H9 (cell line): ENCODE data around the gene POLR2A. TPM values are rescaled to one million over a fixed set of nuclear protein-coding genes. Genes with fewer than 3 reads are reported as not detected.

ENCODE experiments used
- DNase-seq: peaks from one replicate; pipeline ENCODE4 v3.0.0-alpha.2; 2017
- H2AFZ ChIP-seq: one replicate; pipeline ENCODE4 v1.6.1; 2013; ENCODE audit warnings: mild to moderate bottlenecking, low read length, control low read depth, moderate library complexity
- H2AK5ac ChIP-seq: 2 replicates; pipeline ENCODE4 v1.6.1; 2013; ENCODE audit warnings: low read length, control low read depth, mixed read lengths; ENCODE audit not compliant: insufficient read length
- H2BK120ac ChIP-seq: one replicate; pipeline ENCODE4 v1.6.1; 2013; ENCODE audit warnings: low read depth, mild to moderate bottlenecking, low read length, control low read depth, inconsistent platforms; ENCODE audit not compliant: poor library complexity, severe bottlenecking
- H2BK12ac ChIP-seq: 2 replicates; pipeline ENCODE4 v1.6.1; 2013; ENCODE audit warnings: low read length, control low read depth, mixed read lengths, low read depth; ENCODE audit not compliant: insufficient read length
- H2BK15ac ChIP-seq: 2 replicates; pipeline ENCODE4 v1.6.1; 2013; ENCODE audit warnings: low read depth, low read length, control low read depth
- H2BK20ac ChIP-seq: one replicate; pipeline ENCODE4 v1.6.1; 2013; ENCODE audit warnings: low read depth, mild to moderate bottlenecking, low read length, control low read depth, inconsistent platforms; ENCODE audit not compliant: poor library complexity, severe bottlenecking
- H2BK5ac ChIP-seq: 2 replicates; pipeline ENCODE4 v1.6.1; 2013; ENCODE audit warnings: low read length, control low read depth, mixed read lengths; ENCODE audit not compliant: insufficient read length
- H3K14ac ChIP-seq: 2 replicates; pipeline ENCODE4 v1.6.1; 2013; ENCODE audit warnings: low read length, control low read depth; ENCODE audit not compliant: insufficient read depth
- H3K18ac ChIP-seq: 2 replicates; pipeline ENCODE4 v1.6.1; 2013; ENCODE audit warnings: low read depth, mild to moderate bottlenecking, mixed read lengths, low read length, control low read depth; ENCODE audit not compliant: insufficient read length
- H3K23ac ChIP-seq: 2 replicates; pipeline ENCODE4 v1.6.1; 2013; ENCODE audit warnings: low read length, control low read depth, mixed read lengths, low read depth; ENCODE audit not compliant: insufficient read length
- H3K23me2 ChIP-seq: 2 replicates; pipeline ENCODE4 v1.6.1; 2013; ENCODE audit warnings: low read depth, mild to moderate bottlenecking, mixed read lengths, low read length, control low read depth; ENCODE audit not compliant: insufficient read length, poor library complexity, severe bottlenecking
- H3K27ac ChIP-seq: 2 replicates; pipeline ENCODE4 v1.5.1; 2013; ENCODE audit warnings: low read length, control low read depth, mixed read lengths, low read depth; ENCODE audit not compliant: insufficient read length
- H3K27me3 ChIP-seq: 2 replicates; pipeline ENCODE4 v1.6.1; 2013; ENCODE audit warnings: low read length, control low read depth, inconsistent platforms; ENCODE audit not compliant: insufficient read depth
- H3K4ac ChIP-seq: 2 replicates; pipeline ENCODE4 v1.6.1; 2013; ENCODE audit warnings: low read depth, mild to moderate bottlenecking, control low read depth, inconsistent platforms, low read length, moderate library complexity
- H3K4me1 ChIP-seq: 2 replicates; pipeline ENCODE4 v1.6.1; 2013; ENCODE audit warnings: low read length, control low read depth, inconsistent platforms; ENCODE audit not compliant: insufficient read depth
- H3K4me2 ChIP-seq: 2 replicates; pipeline ENCODE4 v1.6.1; 2013; ENCODE audit warnings: low read length, control low read depth, mixed read lengths; ENCODE audit not compliant: insufficient read length, insufficient read depth
- H3K56ac ChIP-seq: 2 replicates; pipeline ENCODE4 v1.6.1; 2013; ENCODE audit warnings: low read depth, mild to moderate bottlenecking, mixed read lengths, low read length, control low read depth; ENCODE audit not compliant: insufficient read length
- H3K79me1 ChIP-seq: 2 replicates; pipeline ENCODE4 v1.6.1; 2013; ENCODE audit warnings: low read depth, mild to moderate bottlenecking, moderate library complexity, low read length, control low read depth, inconsistent platforms; ENCODE audit not compliant: insufficient read depth, poor library complexity, severe bottlenecking
- H3K79me2 ChIP-seq: 2 replicates; pipeline ENCODE4 v1.6.1; 2013; ENCODE audit warnings: low read length, control low read depth, inconsistent platforms; ENCODE audit not compliant: insufficient read depth
- H3K9ac ChIP-seq: 2 replicates; pipeline ENCODE4 v1.6.1; 2013; ENCODE audit warnings: low read length, control low read depth, mixed read lengths; ENCODE audit not compliant: insufficient read length; ENCODE audit errors: extremely low read depth
- H3K9me3 ChIP-seq: one replicate; pipeline ENCODE4 v1.6.1; 2013; ENCODE audit warnings: low read depth, low read length, inconsistent platforms; ENCODE audit not compliant: control insufficient read depth
- H3T11ph ChIP-seq: one replicate; pipeline ENCODE4 v1.6.1; 2013; ENCODE audit warnings: mild to moderate bottlenecking, low read length, control low read depth, inconsistent platforms
- H4K20me1 ChIP-seq: one replicate; pipeline ENCODE4 v1.6.1; 2013; ENCODE audit not compliant: control insufficient read depth, insufficient read length, insufficient read depth
- H4K5ac ChIP-seq: 2 replicates; pipeline ENCODE4 v1.6.1; 2013; ENCODE audit warnings: low read depth, mild to moderate bottlenecking, mixed read lengths, low read length, control low read depth; ENCODE audit not compliant: insufficient read length
- H4K8ac ChIP-seq: replicated peaks from 2 replicates; pipeline ENCODE4 v1.6.1; 2013; ENCODE audit warnings: low read length, control low read depth, mixed read lengths, low read depth; ENCODE audit not compliant: insufficient read length
- H4K91ac ChIP-seq: 2 replicates; pipeline ENCODE4 v1.6.1; 2013; ENCODE audit warnings: low read depth, mild to moderate bottlenecking, moderate library complexity, mixed read lengths, low read length, control low read depth; ENCODE audit not compliant: insufficient read length
- H3K27ac Mint-ChIP-seq, 3 experiments: 2 replicates in 2 of 3; 3 replicates in 1 of 3; pipeline ENCODE4 v1.8.0; 2020 to 2021; ENCODE audit warnings: mixed read lengths in 3 of 3, mild to moderate bottlenecking in 1 of 3, moderate library complexity in 1 of 3
- H3K27me3 Mint-ChIP-seq: 2 replicates; pipeline ENCODE4 v1.8.0; 2021; ENCODE audit warnings: low read depth, mild to moderate bottlenecking, moderate library complexity, mixed read lengths
- H3K36me3 Mint-ChIP-seq, 3 experiments: 2 replicates in 2 of 3; 3 replicates in 1 of 3; pipeline ENCODE4 v1.8.0; 2020 to 2021; ENCODE audit warnings: low read depth in 3 of 3, mixed read lengths in 3 of 3; ENCODE audit not compliant: insufficient read depth in 1 of 3
- H3K4me1 Mint-ChIP-seq, 2 experiments: 2 replicates each; pipeline ENCODE4 v1.8.0; 2020; ENCODE audit warnings: mixed read lengths in 2 of 2
- H3K4me3 Mint-ChIP-seq, 2 experiments: 2 replicates in 1 of 2; 3 replicates in 1 of 2; pipeline ENCODE4 v1.8.0; 2020 to 2021; ENCODE audit warnings: mild to moderate bottlenecking in 2 of 2, mixed read lengths in 2 of 2, moderate library complexity in 1 of 2
- H3K9me3 Mint-ChIP-seq, 2 experiments: 2 replicates in 1 of 2; 3 replicates in 1 of 2; pipeline ENCODE4 v1.8.0; 2020; ENCODE audit warnings: mild to moderate bottlenecking in 2 of 2, mixed read lengths in 2 of 2, moderate library complexity in 1 of 2
- CTCF ChIP-seq: fragments of 200-600 bp; sonication (generic); conservative IDR thresholded peaks from 3 replicates; pipeline ENCODE4 v1.8.0; 2021; ENCODE audit warnings: antibody characterized with exemption, mild to moderate bottlenecking
- WGBS: extraction: QIAGEN DNeasy Blood & Tissue Kit; methylation state at CpG from one replicate; pipeline ENCODE4 v1.1.7; 2013; ENCODE audit warnings: missing lambda C conversion rate, low lambda C conversion rate, mixed read lengths; ENCODE audit not compliant: insufficient read length; ENCODE audit errors: extremely low coverage; 5-methylcytosine and 5-hydroxymethylcytosine counted together
- total RNA-seq: library from RNA; stranded (reverse); gene quantifications from 2 replicates; pipeline ENCODE4 v1.2.1, GENCODE V29; 2021

The POLR2A gene
- total RNA-seq, 1 experiment from 2014 or later: 153 TPM

- peaks cover 6% of the 10 kb centered on the region for H3K27me3 ChIP-seq
- H2AFZ ChIP-seq: no peak overlapping the region
- H3K4me3 Mint-ChIP-seq: peak overlapping the region in 1 of 2 experiments; percentile 94; a peak in 4 of 5 replicates
- peaks cover 22% of the 10 kb centered on the region for H3K23me2 ChIP-seq
- H2BK20ac ChIP-seq: no peak overlapping the region
- DNase-seq: no peak
- no peak overlapping the region for H2BK120ac ChIP-seq
- H3K27ac Mint-ChIP-seq: no peak overlapping the region
- no peak overlapping the region for H4K91ac ChIP-seq
- no peak overlapping the region for H4K8ac ChIP-seq
- no peaks in the 10 kb centered on the region for H4K20me1 ChIP-seq
- H3K23ac ChIP-seq: no peak overlapping the region
- TF ChIP-seq CTCF: no peak
- H2BK5ac ChIP-seq: no peak overlapping the region
- no peak overlapping the region for H3K9ac ChIP-seq
- peak overlapping the region; percentile 22 for H3K4me2 ChIP-seq
- no CpG with 5 or more reads among the region's 7 CpGs for WGBS
- H3K79me2 ChIP-seq: no peaks in the 10 kb centered on the region
- H3K4ac ChIP-seq: no peak overlapping the region
- no peaks in the 10 kb centered on the region for H3K9me3 ChIP-seq
- no peak overlapping the region for H3K27ac ChIP-seq
- H3K18ac ChIP-seq: no peak overlapping the region
- H3K4me1 Mint-ChIP-seq: peaks cover 35 to 52% of the 10 kb centered on the region in 2 experiments
- no peaks in the 10 kb centered on the region; the same call in 1 of the 2 replicates for H3K4me1 ChIP-seq
- no peaks in the 10 kb centered on the region; a peak in 1 of 5 replicates for H3K9me3 Mint-ChIP-seq
- H3K27me3 Mint-ChIP-seq: peaks cover 20% of the 10 kb centered on the region
- H3K56ac ChIP-seq: no peak overlapping the region
- no peak overlapping the region for H3T11ph ChIP-seq
- H3K36me3 Mint-ChIP-seq: peaks cover 3 to 18% (median 5%) of the 10 kb centered on the region in 3 experiments
- no peak overlapping the region for H2BK15ac ChIP-seq
- H3K79me1 ChIP-seq: no peaks in the 10 kb centered on the region
- H2AK5ac ChIP-seq: no peak overlapping the region
- H3K14ac ChIP-seq: no peak overlapping the region
- H2BK12ac ChIP-seq: no peak overlapping the region
- H4K5ac ChIP-seq: no peak overlapping the region
Measured at GRCh38 chr17:7443499-7444485, 40.4 kb upstream of the POLR2A start.
